NCI-H1694 (cell line): ENCODE data around the gene EDN1.
"Not testable (repeated sequence)": the region's sequence is repeated elsewhere in the genome, so short reads cannot be mapped to it uniquely, and the experiment has no call there.

Experiments used
- DNase-seq: peaks from one replicate; lab custom pipeline; 2025; lab: John Stamatoyannopoulos, UW

EDN1 gene

GRCh38 chr6:12294851-12295536 lies 4.8 kb downstream of the EDN1 start:
- DNase-seq: no peak

GRCh38 chr6:12295558-12296254 lies 5.5 kb downstream of the EDN1 start:
- DNase-seq: no peak

GRCh38 chr6:12296255-12296573 lies 6.1 kb downstream of the EDN1 start:
- DNase-seq: no peak

- DNase-seq: no peak
Observed at GRCh38 chr6:12296604-12297003, 6.4 kb downstream of the EDN1 start.

- DNase-seq: no peak
Observed at GRCh38 chr6:12297363-12298016, 7.3 kb downstream of the EDN1 start.

GRCh38 chr6:12298017-12298978 lies 8.1 kb downstream of the EDN1 start:
- no peak for DNase-seq

- DNase-seq: no peak
Observed at GRCh38 chr6:12298995-12299394, 8.8 kb downstream of the EDN1 start.

GRCh38 chr6:12301018-12301417 lies 10.9 kb downstream of the EDN1 start:
- no peak for DNase-seq

GRCh38 chr6:12304487-12304886 lies 14.3 kb downstream of the EDN1 start:
- DNase-seq: no peak

GRCh38 chr6:12309070-12309469 lies 18.9 kb downstream of the EDN1 start:
- DNase-seq: no peak

- no peak for DNase-seq
Observed at GRCh38 chr6:12311106-12311505, 20.9 kb downstream of the EDN1 start.

GRCh38 chr6:12312736-12313135 lies 22.6 kb downstream of the EDN1 start:
- no peak for DNase-seq

- no peak for DNase-seq
Observed at GRCh38 chr6:12313306-12313991, 23.3 kb downstream of the EDN1 start.

GRCh38 chr6:12313992-12314589 lies 23.9 kb downstream of the EDN1 start:
- no peak for DNase-seq

- DNase-seq: no peak
Observed at GRCh38 chr6:12314751-12315150, 24.6 kb downstream of the EDN1 start.

- DNase-seq: no peak
Observed at GRCh38 chr6:12315292-12316081, 25.3 kb downstream of the EDN1 start.

- no peak for DNase-seq
Observed at GRCh38 chr6:12318749-12319148, 28.6 kb downstream of the EDN1 start.

GRCh38 chr6:12320074-12320473 lies 29.9 kb downstream of the EDN1 start:
- DNase-seq: not testable (repeated sequence)

- no peak for DNase-seq
Observed at GRCh38 chr6:12324099-12324498, 33.9 kb downstream of the EDN1 start.

- no peak for DNase-seq
Observed at GRCh38 chr6:12324748-12325147, 34.6 kb downstream of the EDN1 start.
